Loucy (cell line): Measurements from ENCODE around the gene CD80.

Source experiments
- EZH2phosphoT487 ChIP-seq: fragments of 200-600 bp; IDR thresholded peaks from 2 replicates; pipeline ENCODE4 v1.6.1; 2018; ENCODE audit warnings: antibody characterized with exemption, mild to moderate bottlenecking, moderate library complexity, borderline replicate concordance
- TF ChIP-seq, protein P1 (sequence below): fragments of 200-600 bp; sonication (generic); conservative IDR thresholded peaks from 2 replicates; pipeline ENCODE4 v1.5.1; 2014; ENCODE audit warnings: mild to moderate bottlenecking, antibody characterized with exemption, low read length

DNA sequence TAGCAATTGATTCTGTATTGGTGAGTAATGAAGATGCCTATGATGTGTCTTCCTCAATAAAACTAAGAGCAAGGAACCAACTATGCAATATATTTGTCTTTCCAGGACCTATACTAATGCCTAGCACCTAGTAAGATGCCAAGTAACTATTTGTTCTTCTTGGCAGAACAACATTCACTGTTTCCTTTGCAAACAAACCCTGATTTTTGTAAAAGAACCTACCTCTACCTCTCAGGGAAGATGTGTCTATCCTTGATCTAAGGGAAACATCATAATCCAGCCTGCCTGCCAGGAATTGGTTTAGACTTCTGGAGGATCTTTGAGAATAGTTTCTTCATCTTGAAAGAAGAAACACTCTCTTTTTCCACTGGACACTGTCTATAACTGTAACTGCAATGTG, 16.1 kb upstream of the CD80 start:
- TF ChIP-seq EZH2phosphoT487: no peak
- TF ChIP-seq, protein P1, sequence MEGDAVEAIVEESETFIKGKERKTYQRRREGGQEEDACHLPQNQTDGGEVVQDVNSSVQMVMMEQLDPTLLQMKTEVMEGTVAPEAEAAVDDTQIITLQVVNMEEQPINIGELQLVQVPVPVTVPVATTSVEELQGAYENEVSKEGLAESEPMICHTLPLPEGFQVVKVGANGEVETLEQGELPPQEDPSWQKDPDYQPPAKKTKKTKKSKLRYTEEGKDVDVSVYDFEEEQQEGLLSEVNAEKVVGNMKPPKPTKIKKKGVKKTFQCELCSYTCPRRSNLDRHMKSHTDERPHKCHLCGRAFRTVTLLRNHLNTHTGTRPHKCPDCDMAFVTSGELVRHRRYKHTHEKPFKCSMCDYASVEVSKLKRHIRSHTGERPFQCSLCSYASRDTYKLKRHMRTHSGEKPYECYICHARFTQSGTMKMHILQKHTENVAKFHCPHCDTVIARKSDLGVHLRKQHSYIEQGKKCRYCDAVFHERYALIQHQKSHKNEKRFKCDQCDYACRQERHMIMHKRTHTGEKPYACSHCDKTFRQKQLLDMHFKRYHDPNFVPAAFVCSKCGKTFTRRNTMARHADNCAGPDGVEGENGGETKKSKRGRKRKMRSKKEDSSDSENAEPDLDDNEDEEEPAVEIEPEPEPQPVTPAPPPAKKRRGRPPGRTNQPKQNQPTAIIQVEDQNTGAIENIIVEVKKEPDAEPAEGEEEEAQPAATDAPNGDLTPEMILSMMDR: no peak
